IPS-18c (cell line): ENCODE data around the gene TBC1D9.

ENCODE experiments used
- H3K4me3 ChIP-seq: 2 replicates; pipeline ENCODE4 v1.7.0; 2013; ENCODE audit warnings: low read depth, mild to moderate bottlenecking, low read length, moderate library complexity; ENCODE audit not compliant: insufficient read depth
- H3K9me3 ChIP-seq: one replicate; pipeline ENCODE4 v1.6.1; 2013; ENCODE audit warnings: mild to moderate bottlenecking, low read length, moderate library complexity; ENCODE audit not compliant: control insufficient read depth, insufficient read depth

TBC1D9 gene

DNA sequence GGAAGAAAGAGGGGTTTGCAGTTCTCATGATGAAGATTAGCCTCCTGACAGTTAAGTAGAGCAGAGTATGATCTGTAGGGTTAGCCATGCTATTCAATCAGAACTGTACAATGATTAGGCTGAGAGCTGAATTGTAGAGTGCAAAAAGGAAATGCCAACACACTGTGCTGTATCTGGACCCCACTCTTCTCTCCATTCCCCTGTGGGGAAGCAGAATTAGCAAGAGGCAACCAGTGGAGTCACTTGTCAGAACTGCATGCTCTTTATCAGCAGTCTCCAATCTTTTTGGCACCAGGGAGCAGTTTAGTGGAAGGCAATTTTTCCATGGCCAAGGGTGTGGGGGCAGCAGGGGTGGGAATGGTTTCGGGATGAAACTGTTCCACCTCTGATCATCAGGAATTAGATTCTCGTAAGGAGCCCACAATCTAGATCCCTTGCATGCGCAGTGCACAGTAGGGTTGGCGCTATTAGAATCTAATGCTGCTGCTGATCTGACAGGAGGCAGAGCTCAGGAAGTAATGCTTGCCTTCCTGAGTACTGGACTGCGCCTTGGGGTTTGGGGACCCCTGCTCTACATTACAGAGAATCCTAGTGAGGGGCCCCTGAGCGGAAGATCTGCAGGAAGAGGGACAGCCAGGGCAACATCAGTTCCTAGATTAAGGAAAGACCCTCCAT is 19.4 kb downstream of the TBC1D9 start:
- H3K4me3 ChIP-seq, result no peak overlapping the region
- H3K9me3 ChIP-seq, result no peaks in the 10 kb centered on the region

- H3K9me3 ChIP-seq, result no peaks in the 10 kb centered on the region
Measured at GRCh38 chr4:140735779-140736391, 20.3 kb downstream of the TBC1D9 start.

GRCh38 chr4:140735317-140735716 is 20.9 kb downstream of the TBC1D9 start:
- Histone ChIP-seq H3K4me3 (no peak overlapping the region), H3K9me3 (no peaks in the 10 kb centered on the region)

More at GRCh38 chr4:140735779-140736391, 20.3 kb downstream of the TBC1D9 start:
- no peak overlapping the region for H3K4me3 ChIP-seq

- H3K4me3 ChIP-seq, result no peak overlapping the region
- no peaks in the 10 kb centered on the region for H3K9me3 ChIP-seq
Measured at GRCh38 chr4:140732780-140733179, 23.4 kb downstream of the TBC1D9 start.

DNA sequence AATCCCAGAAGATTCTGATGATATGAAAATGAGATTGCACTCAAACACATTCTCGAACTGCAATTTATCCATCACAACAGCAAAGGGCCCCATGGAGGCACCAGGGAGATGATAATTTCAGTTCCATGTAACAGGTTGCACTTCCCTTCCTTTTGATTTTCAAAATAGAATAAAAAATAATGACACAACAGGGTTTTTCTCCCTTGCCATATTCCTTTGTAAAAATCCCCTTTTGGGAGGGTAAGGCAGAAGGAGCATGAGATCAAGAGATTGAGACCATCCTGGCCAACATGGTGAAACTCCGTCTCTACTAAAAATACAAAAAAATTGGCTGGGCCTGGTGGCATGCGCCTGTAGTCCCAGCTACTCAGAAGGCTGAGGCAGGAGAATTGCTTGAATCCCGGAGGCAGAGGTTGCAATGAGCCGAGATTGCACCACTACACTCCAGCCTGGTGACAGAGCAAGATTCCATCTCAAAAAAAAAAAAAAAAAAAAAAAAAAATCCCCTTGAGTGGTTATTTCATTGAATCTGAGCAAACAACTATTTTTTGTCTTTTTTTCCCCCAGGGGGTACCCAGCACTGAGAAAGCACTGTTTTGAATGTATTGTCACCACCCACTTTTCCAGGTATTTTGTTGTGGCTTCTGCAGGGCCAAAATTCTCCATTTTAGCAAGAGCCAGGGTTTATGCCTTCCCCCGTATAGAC is 26.7 kb downstream of the TBC1D9 start:
- no peaks in the 10 kb centered on the region for H3K9me3 ChIP-seq
- H3K4me3 ChIP-seq, result no peak overlapping the region

- Histone ChIP-seq H3K9me3 (no peaks in the 10 kb centered on the region), H3K4me3 (no peak overlapping the region)
Measured at GRCh38 chr4:140726776-140727500, 29.2 kb downstream of the TBC1D9 start.

DNA sequence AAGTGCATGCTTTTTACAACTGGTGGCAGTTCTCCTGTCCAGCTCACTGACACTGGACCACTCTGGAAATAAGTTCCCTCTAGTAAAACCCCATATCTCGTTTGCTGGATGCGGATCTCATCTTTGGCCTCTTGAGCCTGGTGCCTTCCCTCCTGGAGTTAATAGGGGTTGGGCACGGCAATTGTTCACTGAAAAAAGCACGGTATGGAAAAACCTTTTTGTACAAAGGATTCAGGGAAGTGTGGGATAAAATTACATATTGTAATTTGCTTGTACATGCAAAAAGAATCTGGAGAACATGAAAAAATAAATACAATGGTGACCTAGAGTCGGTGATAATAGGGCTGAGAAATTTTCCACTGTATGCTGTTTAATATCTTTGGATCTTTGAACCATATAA is 30.6 kb downstream of the TBC1D9 start:
- H3K9me3 ChIP-seq, result no peaks in the 10 kb centered on the region
- H3K4me3 ChIP-seq, result no peak overlapping the region

DNA sequence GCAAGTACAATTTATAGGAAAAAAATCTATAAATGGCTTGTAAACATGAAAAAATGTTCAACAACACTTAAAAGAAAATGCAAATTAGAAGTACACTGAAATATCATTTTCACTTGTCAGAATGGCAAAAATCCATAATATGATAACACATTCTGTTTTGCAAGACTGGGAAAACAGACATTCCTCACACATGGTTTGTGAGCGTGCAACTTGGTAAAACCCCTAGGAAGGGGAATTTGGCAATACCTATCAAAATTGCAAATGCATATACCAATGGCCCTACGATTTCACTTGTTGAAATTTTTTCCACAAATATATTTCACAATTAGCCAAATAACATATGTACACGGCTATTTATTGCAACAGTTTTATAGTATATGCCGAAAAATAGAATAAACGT is 31.4 kb downstream of the TBC1D9 start:
- Histone ChIP-seq H3K4me3 (no peak overlapping the region), H3K9me3 (no peaks in the 10 kb centered on the region)

GRCh38 chr4:140720387-140721304 is 35.5 kb downstream of the TBC1D9 start:
- no peaks in the 10 kb centered on the region for H3K9me3 ChIP-seq
- no peak overlapping the region for H3K4me3 ChIP-seq

DNA sequence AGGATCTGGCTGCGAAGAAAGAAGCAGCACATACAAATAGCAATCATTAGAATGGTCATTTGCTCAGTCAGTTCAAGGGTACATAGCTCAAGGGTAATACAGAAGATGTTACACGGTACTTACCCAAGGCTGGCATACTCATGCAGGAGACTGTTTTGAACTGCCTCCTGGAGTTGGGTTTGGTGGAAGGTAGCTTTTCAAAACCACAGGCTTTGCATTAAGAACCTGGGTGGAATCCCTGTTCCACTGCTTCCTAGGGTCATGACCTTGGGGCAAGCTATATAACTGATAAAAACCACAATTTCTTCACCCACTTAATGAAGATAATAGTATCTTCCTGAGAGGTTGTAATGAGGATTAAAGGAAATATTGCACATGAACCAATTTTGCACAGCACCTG is 36.5 kb downstream of the TBC1D9 start:
- no peaks in the 10 kb centered on the region for H3K9me3 ChIP-seq
- no peak overlapping the region for H3K4me3 ChIP-seq

DNA sequence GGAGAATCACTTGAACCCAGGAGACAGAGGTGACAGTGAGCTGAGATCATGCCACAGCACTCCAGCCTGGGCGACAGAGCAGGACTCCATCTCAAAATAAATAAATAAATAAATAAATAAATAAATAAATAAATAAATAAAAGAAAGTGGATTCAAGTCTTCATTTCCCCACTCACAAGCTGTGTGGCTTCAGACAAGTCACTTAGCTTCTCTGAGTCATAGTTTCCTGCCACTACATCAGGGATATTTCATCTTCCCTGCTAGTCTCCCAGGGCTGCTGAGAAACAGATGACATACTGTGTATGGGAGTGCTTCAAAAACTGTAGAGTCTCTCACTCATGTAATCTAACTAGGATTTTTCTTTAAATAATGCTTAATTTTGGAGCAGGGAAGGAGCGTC is 37.2 kb downstream of the TBC1D9 start:
- no peaks in the 10 kb centered on the region for H3K9me3 ChIP-seq
- H3K4me3 ChIP-seq, result no peak overlapping the region

GRCh38 chr4:140718241-140718952 is 37.8 kb downstream of the TBC1D9 start:
- Histone ChIP-seq H3K4me3 (no peak overlapping the region), H3K9me3 (no peaks in the 10 kb centered on the region)

GRCh38 chr4:140717313-140717712 is 38.9 kb downstream of the TBC1D9 start:
- no peaks in the 10 kb centered on the region for H3K9me3 ChIP-seq
- no peak overlapping the region for H3K4me3 ChIP-seq

DNA sequence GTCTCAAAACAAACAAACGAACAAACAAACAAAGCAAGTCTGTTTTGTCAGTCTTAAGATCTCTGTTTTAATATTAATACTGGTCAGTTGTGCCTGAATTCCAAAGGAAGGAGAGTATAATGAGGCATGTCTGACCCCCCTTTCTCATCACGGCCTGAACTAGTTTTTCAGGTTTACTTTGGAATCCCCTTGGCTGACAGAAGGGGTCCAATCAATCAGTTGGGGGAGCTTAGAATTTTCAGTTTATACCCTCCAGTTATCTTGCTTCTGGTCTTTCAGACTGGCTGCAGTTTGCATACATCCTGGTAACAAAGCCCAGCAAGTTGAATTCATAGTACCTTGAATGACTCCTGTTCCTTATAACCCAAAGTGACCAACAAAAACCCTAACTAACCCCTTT is 41.1 kb downstream of the TBC1D9 start:
- Histone ChIP-seq H3K4me3 (no peak overlapping the region), H3K9me3 (no peaks in the 10 kb centered on the region)

DNA sequence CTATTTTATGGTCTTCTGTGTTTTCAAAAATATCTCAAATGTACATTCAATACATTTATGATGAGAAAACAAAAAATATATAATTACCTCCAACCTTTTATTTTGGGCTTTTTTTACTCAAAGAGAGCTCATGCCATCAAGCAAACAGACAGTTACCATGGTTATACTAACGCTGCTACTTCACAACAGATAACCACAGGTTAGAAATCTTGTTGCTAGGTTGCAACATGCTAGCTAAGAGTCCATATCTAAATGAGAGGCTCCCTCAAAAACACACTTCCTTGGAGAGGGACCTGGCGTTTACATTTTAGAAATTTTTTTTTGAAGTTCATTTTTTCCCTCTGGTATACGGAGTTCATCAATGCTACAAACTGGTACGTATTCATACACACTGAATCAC is 44.3 kb downstream of the TBC1D9 start:
- no peak overlapping the region for H3K4me3 ChIP-seq

DNA sequence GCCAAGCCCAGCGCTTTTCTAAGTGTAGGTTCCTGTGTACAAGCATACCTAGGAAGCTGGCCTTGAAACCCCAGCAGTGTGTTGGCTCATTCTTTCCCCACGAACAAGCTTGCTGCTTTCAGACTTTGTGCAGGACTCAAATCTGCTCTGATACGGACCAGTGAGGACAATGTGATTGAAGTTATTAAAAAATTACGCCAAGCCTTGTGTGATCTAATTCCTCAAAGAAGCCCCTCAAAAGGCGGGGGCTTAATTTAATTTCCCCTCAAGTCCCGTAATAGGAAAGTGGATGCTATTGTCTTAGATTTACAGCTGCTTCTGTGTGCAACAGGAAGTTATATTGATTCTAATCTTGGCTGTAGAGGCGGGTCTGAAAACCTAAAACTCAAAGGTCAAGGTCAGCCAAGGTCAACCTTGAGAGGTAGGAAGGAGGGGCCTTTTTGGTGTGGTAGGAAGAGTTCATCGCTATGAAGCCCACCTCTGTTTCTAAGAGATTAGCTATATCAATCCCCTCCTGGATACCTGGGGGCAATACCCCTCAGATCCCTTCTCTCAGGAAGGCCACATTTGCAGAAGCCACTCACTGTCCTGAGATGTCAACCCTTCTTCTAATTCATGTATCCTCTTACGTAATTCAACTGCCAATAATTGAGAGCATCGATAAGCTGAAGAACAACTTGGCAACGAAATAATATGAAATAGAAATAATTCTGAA is 45.1 kb downstream of the TBC1D9 start:
- no peak overlapping the region for H3K4me3 ChIP-seq

More for the DNA sequence above, 44.3 kb downstream of the TBC1D9 start:
- peaks cover 5% of the 10 kb centered on the region for H3K9me3 ChIP-seq

More for the DNA sequence above, 45.1 kb downstream of the TBC1D9 start:
- H3K9me3 ChIP-seq, result peaks cover 5% of the 10 kb centered on the region
